ENCODE results near the gene PLA2G2E. TPM values are rescaled to one million over a fixed set of nuclear protein-coding genes. Genes with fewer than 3 reads are reported as not detected.

Gene PLA2G2E
- total RNA-seq, 2 donors from 2014 or later: not detected

DNA sequence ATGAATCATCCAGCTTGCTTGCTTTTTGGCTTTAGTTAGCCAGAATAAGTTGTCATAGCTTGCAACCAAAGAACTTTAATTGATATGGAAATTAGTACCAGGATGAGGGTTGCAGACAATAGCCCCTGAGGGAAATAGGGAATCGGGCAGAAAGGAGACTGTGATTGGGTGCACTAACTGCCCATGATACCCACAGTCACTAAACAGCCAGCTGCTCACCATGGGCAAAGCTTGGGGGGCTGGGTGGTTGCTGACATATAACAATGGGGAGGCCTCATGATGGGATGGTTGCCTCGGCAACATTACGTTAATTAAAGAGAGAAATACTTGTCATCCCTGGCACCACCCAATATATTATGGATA lies 17.8 kb upstream of the PLA2G2E start:
- H3K27ac ChIP-seq: no peak overlapping the region
- TF ChIP-seq, protein P1, sequence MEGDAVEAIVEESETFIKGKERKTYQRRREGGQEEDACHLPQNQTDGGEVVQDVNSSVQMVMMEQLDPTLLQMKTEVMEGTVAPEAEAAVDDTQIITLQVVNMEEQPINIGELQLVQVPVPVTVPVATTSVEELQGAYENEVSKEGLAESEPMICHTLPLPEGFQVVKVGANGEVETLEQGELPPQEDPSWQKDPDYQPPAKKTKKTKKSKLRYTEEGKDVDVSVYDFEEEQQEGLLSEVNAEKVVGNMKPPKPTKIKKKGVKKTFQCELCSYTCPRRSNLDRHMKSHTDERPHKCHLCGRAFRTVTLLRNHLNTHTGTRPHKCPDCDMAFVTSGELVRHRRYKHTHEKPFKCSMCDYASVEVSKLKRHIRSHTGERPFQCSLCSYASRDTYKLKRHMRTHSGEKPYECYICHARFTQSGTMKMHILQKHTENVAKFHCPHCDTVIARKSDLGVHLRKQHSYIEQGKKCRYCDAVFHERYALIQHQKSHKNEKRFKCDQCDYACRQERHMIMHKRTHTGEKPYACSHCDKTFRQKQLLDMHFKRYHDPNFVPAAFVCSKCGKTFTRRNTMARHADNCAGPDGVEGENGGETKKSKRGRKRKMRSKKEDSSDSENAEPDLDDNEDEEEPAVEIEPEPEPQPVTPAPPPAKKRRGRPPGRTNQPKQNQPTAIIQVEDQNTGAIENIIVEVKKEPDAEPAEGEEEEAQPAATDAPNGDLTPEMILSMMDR (IDR thresholded peaks at IDR 0.05): no peak
- intact Hi-C loops (cut with DNase I): no loop called here
- H3K4me1 ChIP-seq: no peaks in the 10 kb centered on the region
- no peak overlapping the region for H3K4me3 ChIP-seq
- H3K9ac ChIP-seq (ENCODE audit: low read depth in 2 of 2, low read length in 2 of 2): no peak overlapping the region
- DNase-seq: no peak
- H3K27me3 ChIP-seq: no peaks in the 10 kb centered on the region
- H3K36me3 ChIP-seq: no peaks in the 10 kb centered on the region
- H3K9me3 ChIP-seq: no peaks in the 10 kb centered on the region

DNA sequence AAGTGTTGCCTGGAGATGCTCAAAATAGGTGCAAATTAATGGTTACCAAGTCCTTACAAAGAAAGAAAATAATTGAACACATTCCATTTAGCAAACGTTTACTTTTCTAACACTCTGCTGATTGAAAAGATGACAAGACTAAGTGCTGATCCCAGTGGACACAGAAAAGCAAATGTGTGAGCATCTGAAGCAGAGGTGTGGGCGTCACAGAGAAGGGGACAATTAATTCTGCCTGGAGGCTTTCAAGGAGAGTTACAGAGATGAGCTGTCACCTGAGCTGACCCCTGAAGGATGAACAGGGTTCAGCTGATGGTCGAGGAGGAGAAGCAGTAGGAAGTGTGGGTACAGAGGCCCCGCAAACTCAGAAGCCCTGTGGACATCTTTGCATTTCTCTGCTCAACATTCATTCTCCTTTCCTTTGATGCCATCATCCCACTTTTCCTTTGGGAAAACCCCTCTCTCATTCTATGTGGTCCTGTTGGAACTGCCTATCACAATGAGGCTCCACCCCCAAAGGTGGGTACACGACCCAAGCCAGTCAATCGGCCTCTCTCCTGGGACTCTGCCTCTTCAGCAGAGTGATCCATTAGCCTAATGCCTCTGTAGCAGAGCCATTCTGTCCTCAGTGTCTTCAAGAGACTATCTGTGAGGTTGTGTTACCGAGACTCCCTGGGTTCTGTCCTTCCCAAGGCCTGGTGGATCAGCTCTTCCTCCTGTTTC lies 17.2 kb upstream of the PLA2G2E start:
- Histone ChIP-seq H3K36me3 (no peaks in the 10 kb centered on the region), H3K9ac (ENCODE audit: low read depth in 2 of 2, low read length in 2 of 2) (no peak overlapping the region), H3K27me3 (no peaks in the 10 kb centered on the region), H3K4me3 (no peak overlapping the region), H3K9me3 (no peaks in the 10 kb centered on the region), H3K4me1 (no peaks in the 10 kb centered on the region), H3K27ac (no peak overlapping the region)
- TF ChIP-seq, protein P1 (IDR thresholded peaks at IDR 0.05): no peak
- no peak for DNase-seq
- intact Hi-C loops (cut with DNase I): no loop called here

DNA sequence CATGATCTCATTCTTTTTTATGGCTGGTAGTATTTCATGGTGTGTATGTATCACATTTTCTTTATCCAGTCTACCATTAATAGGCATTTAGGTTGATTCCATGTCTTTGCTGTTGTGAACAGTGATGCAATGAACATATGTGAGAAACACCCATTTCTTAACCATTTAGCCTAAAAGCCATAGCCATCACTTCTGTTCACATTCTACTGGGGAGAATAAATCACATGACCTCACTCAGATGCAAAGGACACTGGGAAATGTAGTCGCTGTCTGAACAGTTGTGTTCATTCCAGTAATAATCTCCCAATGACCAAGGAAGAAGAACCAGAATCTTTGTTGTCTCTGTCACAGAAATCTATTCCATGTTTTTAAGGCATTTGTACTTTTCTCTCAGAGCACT lies 15.1 kb upstream of the PLA2G2E start:
- intact Hi-C loops (cut with DNase I): no loop called here
- H3K4me1 ChIP-seq: no peaks in the 10 kb centered on the region
- no peak for DNase-seq
- no peak overlapping the region for H3K27ac ChIP-seq
- H3K9ac ChIP-seq (ENCODE audit: low read depth in 2 of 2, low read length in 2 of 2): no peak overlapping the region
- TF ChIP-seq, protein P1 (IDR thresholded peaks at IDR 0.05): no peak
- no peaks in the 10 kb centered on the region for H3K36me3 ChIP-seq
- H3K9me3 ChIP-seq: no peaks in the 10 kb centered on the region
- H3K4me3 ChIP-seq: no peak overlapping the region
- H3K27me3 ChIP-seq: no peaks in the 10 kb centered on the region

DNA sequence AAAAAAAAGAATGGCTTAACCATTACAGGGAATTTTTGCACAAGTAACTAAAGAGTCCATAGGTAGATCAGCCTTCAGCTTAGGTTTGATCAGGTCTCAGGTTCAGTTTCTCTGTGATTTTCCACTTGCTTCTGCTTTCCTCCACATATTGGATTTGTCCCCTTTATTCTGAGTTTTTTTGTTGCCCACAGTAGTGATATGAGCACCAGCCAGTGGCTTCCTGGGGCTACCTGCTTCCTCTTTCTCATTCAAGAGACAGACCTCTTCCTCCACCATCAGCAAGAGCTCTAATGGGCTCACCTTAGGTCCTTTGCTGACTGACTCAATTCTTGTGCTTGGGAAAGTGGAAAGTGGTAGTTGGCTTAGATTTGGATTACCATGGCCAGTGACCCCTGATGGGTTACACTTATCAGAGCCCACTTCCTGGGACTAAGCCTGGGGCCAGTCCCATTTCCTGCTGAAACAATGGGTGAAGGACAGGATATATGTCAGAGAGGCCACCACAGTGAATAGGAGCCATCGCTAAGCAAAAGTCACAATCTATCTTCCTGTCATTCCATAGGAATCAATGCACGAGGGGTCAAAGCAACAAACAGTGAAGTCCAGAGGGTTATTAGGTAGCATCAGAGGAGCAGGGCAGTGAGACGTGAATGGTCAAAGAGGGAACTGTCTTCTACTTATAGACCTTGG lies 12.8 kb upstream of the PLA2G2E start:
- TF ChIP-seq, protein P1 (IDR thresholded peaks at IDR 0.05): no peak
- Histone ChIP-seq H3K36me3 (no peaks in the 10 kb centered on the region), H3K4me1 (no peaks in the 10 kb centered on the region), H3K9ac (ENCODE audit: low read depth in 2 of 2, low read length in 2 of 2) (no peak overlapping the region), H3K4me3 (no peak overlapping the region), H3K27ac (no peak overlapping the region), H3K9me3 (no peaks in the 10 kb centered on the region), H3K27me3 (no peaks in the 10 kb centered on the region)
- no peak for DNase-seq
- intact Hi-C loops (cut with DNase I): no loop called here

DNA sequence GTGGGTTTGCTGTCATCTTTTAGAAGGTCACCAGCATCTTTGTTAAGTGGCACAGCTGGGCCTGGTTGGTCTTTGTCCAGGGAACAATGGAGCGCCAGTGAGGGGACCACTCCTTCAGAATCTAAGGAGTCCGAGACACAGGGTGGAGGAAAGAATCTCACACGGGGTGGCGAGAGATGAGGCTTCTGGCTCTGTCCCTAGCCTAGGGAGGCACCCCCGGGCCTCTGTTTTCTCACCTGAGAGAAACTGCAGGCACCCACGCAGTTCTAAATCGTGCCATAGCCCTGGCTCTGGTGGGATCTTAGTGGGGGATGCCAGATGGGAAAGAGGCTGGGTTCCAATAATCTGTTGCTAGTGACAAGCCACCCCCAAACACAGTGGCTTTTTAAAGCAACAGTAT lies 10.9 kb upstream of the PLA2G2E start:
- no peak overlapping the region for H3K9ac ChIP-seq (ENCODE audit: low read depth in 2 of 2, low read length in 2 of 2)
- H3K27ac ChIP-seq: no peak overlapping the region
- TF ChIP-seq, protein P1 (IDR thresholded peaks at IDR 0.05): no peak
- no peaks in the 10 kb centered on the region for H3K4me1 ChIP-seq
- no peaks in the 10 kb centered on the region for H3K36me3 ChIP-seq
- DNase-seq: no peak
- no peak overlapping the region for H3K4me3 ChIP-seq
- intact Hi-C loops (cut with DNase I): no loop called here
- H3K9me3 ChIP-seq: no peaks in the 10 kb centered on the region
- H3K27me3 ChIP-seq: no peaks in the 10 kb centered on the region
